Peyer's patch (tissue), 4 donors: ENCODE data around the gene RAB9A. TPM values are rescaled to one million over a fixed set of nuclear protein-coding genes. Genes with fewer than 3 reads are reported as not detected.

Experiments
- DNase-seq, 3 donors: peaks; one replicate each; pipeline ENCODE4 v3.0.0-alpha.2; 2017 to 2019
- H3K27ac ChIP-seq, 4 donors: fragments of 200-600 bp; sonication (generic); one replicate each; pipeline ENCODE4 v1.5.1; 2016 to 2019
- H3K27me3 ChIP-seq, 2 donors: fragments of 200-600 bp; sonication (generic); one replicate each; pipeline ENCODE4 v1.5.1; 2019
- H3K36me3 ChIP-seq, 3 donors: fragments of 200-600 bp; sonication (generic); one replicate each; pipeline ENCODE4 v1.5.1; 2016 to 2019
- H3K4me1 ChIP-seq, 4 donors: fragments of 200-600 bp; sonication (generic); one replicate each; pipeline ENCODE4 v1.5.1; 2016 to 2019
- H3K4me3 ChIP-seq, 4 donors: fragments of 200-600 bp; sonication (generic); 1 replicate in 3 of 4; 2 replicates in 1 of 4; pipeline ENCODE4 v1.5.1; 2016 to 2019; ENCODE audit warnings: mild to moderate bottlenecking in 1 of 4
- H3K9me3 ChIP-seq, 4 donors: fragments of 200-600 bp; sonication (generic); one replicate each; pipeline ENCODE4 v1.5.1; 2016 to 2019; ENCODE audit warnings: mild to moderate bottlenecking in 1 of 4
- CTCF ChIP-seq, 6 experiments: fragments of 450-650 bp in 4 of 6; fragments of 200-600 bp in 2 of 6; sonication (generic) in 1 of 6; IDR thresholded peaks; one replicate each; pipeline ENCODE4 v1.5.1; 2017 to 2019; ENCODE audit warnings: antibody characterized with exemption in 6 of 6, mild to moderate bottlenecking in 3 of 6, moderate library complexity in 1 of 6
- POLR2A ChIP-seq, 2 donors: fragments of 450-650 bp; IDR thresholded peaks; one replicate each; pipeline ENCODE4 v1.5.1; 2017; ENCODE audit warnings: antibody characterized with exemption in 2 of 2, mild to moderate bottlenecking in 2 of 2, moderate library complexity in 2 of 2
- total RNA-seq, 4 donors: library from RNA; depleted of rRNA; stranded (reverse); fragments of >200 nt; gene quantifications; one replicate each; pipeline ENCODE4 v1.1.0, GENCODE V29; 2016

RAB9A gene
- total RNA-seq, 4 donors from 2014 or later: 8.9 to 56.9 (median 12.8) TPM

- TF ChIP-seq CTCF (IDR thresholded peaks at IDR 0.05) (no peak), POLR2A (IDR thresholded peaks at IDR 0.05) (no peak)
- no peak for DNase-seq
- Histone ChIP-seq H3K4me1 (peaks cover 0 to 13% (median 0%) of the 10 kb centered on the region in 4 donors), H3K36me3 (no peaks in the 10 kb centered on the region), H3K9me3 (no peaks in the 10 kb centered on the region), H3K27ac (no peak overlapping the region), H3K27me3 (no peaks in the 10 kb centered on the region), H3K4me3 (no peak overlapping the region)
Observed at GRCh38 chrX:13687203-13687602, 1.7 kb upstream of the RAB9A start.

- peaks cover 0 to 18% (median 2%) of the 10 kb centered on the region in 4 donors for H3K4me1 ChIP-seq
- TF ChIP-seq CTCF (IDR thresholded peaks at IDR 0.05) (no peak), POLR2A (IDR thresholded peaks at IDR 0.05) (no peak)
- no peak for DNase-seq
- no peaks in the 10 kb centered on the region for H3K9me3 ChIP-seq
- H3K27ac ChIP-seq: peak overlapping the region; percentile 86 to 97 (median 91)
- no peaks in the 10 kb centered on the region for H3K36me3 ChIP-seq
- H3K27me3 ChIP-seq: no peaks in the 10 kb centered on the region
- H3K4me3 ChIP-seq: peak overlapping the region; percentile 65 to 92 (median 79)
Observed at GRCh38 chrX:13688384-13688957, 457 bp upstream of the RAB9A start.

GRCh38 chrX:13689741-13690211, 848 bp downstream of the RAB9A start:
- Histone ChIP-seq H3K9me3 (no peaks in the 10 kb centered on the region), H3K4me3 (peak overlapping the region; percentile 65 to 92 (median 79)), H3K27ac (peak overlapping the region; percentile 86 to 97 (median 91)), H3K36me3 (no peaks in the 10 kb centered on the region), H3K27me3 (no peaks in the 10 kb centered on the region), H3K4me1 (peaks cover 0 to 25% (median 6%) of the 10 kb centered on the region in 4 donors)
- TF ChIP-seq CTCF (IDR thresholded peaks at IDR 0.05) (no peak), POLR2A (IDR thresholded peaks at IDR 0.05) (no peak)
- DNase-seq: no peak

GRCh38 chrX:13690836-13691235, 1.9 kb downstream of the RAB9A start:
- peak overlapping the region in 1 of 4 donors; percentile 90 for H3K4me3 ChIP-seq
- peaks cover 0 to 32% (median 6%) of the 10 kb centered on the region in 4 donors for H3K4me1 ChIP-seq
- DNase-seq: no peak
- H3K27ac ChIP-seq: no peak overlapping the region
- peak in 1 of 6 experiments; percentile 11 for TF ChIP-seq CTCF (IDR thresholded peaks at IDR 0.05)
- no peak for TF ChIP-seq POLR2A (IDR thresholded peaks at IDR 0.05)
- H3K9me3 ChIP-seq: no peaks in the 10 kb centered on the region
- no peaks in the 10 kb centered on the region for H3K36me3 ChIP-seq
- no peaks in the 10 kb centered on the region for H3K27me3 ChIP-seq

GRCh38 chrX:13691841-13692371, 3.0 kb downstream of the RAB9A start:
- no peak overlapping the region for H3K4me3 ChIP-seq
- no peaks in the 10 kb centered on the region for H3K36me3 ChIP-seq
- TF ChIP-seq CTCF (IDR thresholded peaks at IDR 0.05) (no peak), POLR2A (IDR thresholded peaks at IDR 0.05) (no peak)
- no peak for DNase-seq
- peak overlapping the region in 1 of 4 donors; percentile 35 for H3K27ac ChIP-seq
- no peaks in the 10 kb centered on the region for H3K9me3 ChIP-seq
- H3K4me1 ChIP-seq: peaks cover 0 to 32% (median 6%) of the 10 kb centered on the region in 4 donors
- no peaks in the 10 kb centered on the region for H3K27me3 ChIP-seq
